HUES64 (cell line): ENCODE results near the gene APOA4.
"Not testable (repeated sequence)": the region's sequence is repeated elsewhere in the genome, so short reads cannot be mapped to it uniquely, and the experiment has no call there.

Experiments
- H3K27ac ChIP-seq: 2 replicates; pipeline ENCODE4 v1.7.0; 2013; ENCODE audit warnings: low read depth, low read length, inconsistent platforms
- H3K27me3 ChIP-seq: 2 replicates; pipeline ENCODE4 v1.6.1; 2013; ENCODE audit warnings: mild to moderate bottlenecking, low read length; ENCODE audit not compliant: insufficient read depth
- H3K36me3 ChIP-seq: 2 replicates; pipeline ENCODE4 v1.6.1; 2013; ENCODE audit warnings: mild to moderate bottlenecking, low read length; ENCODE audit not compliant: insufficient read depth
- H3K4me1 ChIP-seq: 2 replicates; pipeline ENCODE4 v1.6.1; 2013; ENCODE audit warnings: mild to moderate bottlenecking, low read length, moderate library complexity; ENCODE audit not compliant: insufficient read depth
- H3K4me3 ChIP-seq: 2 replicates; pipeline ENCODE4 v1.5.1; 2013; ENCODE audit warnings: mild to moderate bottlenecking, low read length, moderate library complexity
- H3K9ac ChIP-seq: 2 replicates; pipeline ENCODE4 v1.6.1; 2013; ENCODE audit warnings: mild to moderate bottlenecking, low read depth, low read length
- H3K9me3 ChIP-seq: 2 replicates; pipeline ENCODE4 v1.6.1; 2013; ENCODE audit warnings: low read depth, low read length; ENCODE audit not compliant: insufficient read depth
- WGBS: fragments of 150-250, 120-280 bp; methylation state at CpG from one replicate; pipeline ENCODE4 v1.1.7; 2013; ENCODE audit warnings: missing lambda C conversion rate; 5-methylcytosine and 5-hydroxymethylcytosine counted together

APOA4 gene

GRCh38 chr11:116813781-116814471 is 9.2 kb downstream of the APOA4 start:
- Histone ChIP-seq H3K9me3 (no peaks in the 10 kb centered on the region), H3K4me1 (no peaks in the 10 kb centered on the region), H3K27ac (no peak overlapping the region), H3K9ac (no peak overlapping the region), H3K36me3 (no peaks in the 10 kb centered on the region), H3K27me3 (no peaks in the 10 kb centered on the region), H3K4me3 (no peak overlapping the region)
- WGBS: 76% methylated on average over 5 of the region's 5 CpGs

- Histone ChIP-seq H3K9me3 (no peaks in the 10 kb centered on the region), H3K9ac (no peak overlapping the region), H3K27ac (no peak overlapping the region), H3K36me3 (no peaks in the 10 kb centered on the region), H3K27me3 (no peaks in the 10 kb centered on the region), H3K4me1 (no peaks in the 10 kb centered on the region), H3K4me3 (no peak overlapping the region)
- 77% methylated on average over 1 of the region's 1 CpG for WGBS
Measured at GRCh38 chr11:116813170-116813569, 9.9 kb downstream of the APOA4 start.

- WGBS: 100% methylated on average over 2 of the region's 4 CpGs
- Histone ChIP-seq H3K9ac (no peak overlapping the region), H3K27ac (no peak overlapping the region), H3K4me3 (no peak overlapping the region), H3K4me1 (no peaks in the 10 kb centered on the region), H3K36me3 (no peaks in the 10 kb centered on the region), H3K27me3 (no peaks in the 10 kb centered on the region), H3K9me3 (no peaks in the 10 kb centered on the region)
Measured at GRCh38 chr11:116812109-116812508, 11.0 kb downstream of the APOA4 start.

- H3K9me3 ChIP-seq: no peaks in the 10 kb centered on the region
- H3K27me3 ChIP-seq: no peaks in the 10 kb centered on the region
- H3K4me3 ChIP-seq: no peak overlapping the region
- H3K36me3 ChIP-seq: no peaks in the 10 kb centered on the region
- no peak overlapping the region for H3K9ac ChIP-seq
- no peak overlapping the region for H3K27ac ChIP-seq
- WGBS: 87% methylated on average over 3 of the region's 3 CpGs
- H3K4me1 ChIP-seq: no peaks in the 10 kb centered on the region
Measured at GRCh38 chr11:116811194-116811593, 11.9 kb downstream of the APOA4 start.

GRCh38 chr11:116808262-116809175 is 14.6 kb downstream of the APOA4 start:
- Histone ChIP-seq H3K36me3 (no peaks in the 10 kb centered on the region), H3K9me3 (no peaks in the 10 kb centered on the region), H3K27ac (no peak overlapping the region), H3K27me3 (no peaks in the 10 kb centered on the region), H3K4me1 (no peaks in the 10 kb centered on the region), H3K4me3 (no peak overlapping the region), H3K9ac (no peak overlapping the region)
- WGBS: 88% methylated on average over 13 of the region's 14 CpGs

- no peaks in the 10 kb centered on the region for H3K4me1 ChIP-seq
Measured at GRCh38 chr11:116807601-116808261, 15.4 kb downstream of the APOA4 start.

GRCh38 chr11:116804001-116804400 is 19.1 kb downstream of the APOA4 start:
- WGBS: 82% methylated on average over 3 of the region's 3 CpGs
- no peaks in the 10 kb centered on the region for H3K36me3 ChIP-seq

More at GRCh38 chr11:116807601-116808261, 15.4 kb downstream of the APOA4 start:
- WGBS: 86% methylated on average over 6 of the region's 6 CpGs
- Histone ChIP-seq H3K4me3 (no peak overlapping the region), H3K36me3 (no peaks in the 10 kb centered on the region), H3K9ac (no peak overlapping the region), H3K27ac (no peak overlapping the region), H3K9me3 (no peaks in the 10 kb centered on the region), H3K27me3 (no peaks in the 10 kb centered on the region)

GRCh38 chr11:116801662-116802061 is 21.4 kb downstream of the APOA4 start:
- H3K9me3 ChIP-seq, H3K27me3 ChIP-seq, H3K27ac ChIP-seq, H3K4me3 ChIP-seq, H3K4me1 ChIP-seq, H3K36me3 ChIP-seq, H3K9ac ChIP-seq: not testable (repeated sequence)

More at GRCh38 chr11:116804001-116804400, 19.1 kb downstream of the APOA4 start:
- no peaks in the 10 kb centered on the region for H3K9me3 ChIP-seq
- H3K27ac ChIP-seq: no peak overlapping the region
- H3K4me1 ChIP-seq: no peaks in the 10 kb centered on the region
- H3K27me3 ChIP-seq: no peaks in the 10 kb centered on the region
- H3K4me3 ChIP-seq: no peak overlapping the region
- H3K9ac ChIP-seq: no peak overlapping the region

GRCh38 chr11:116800610-116801009 is 22.5 kb downstream of the APOA4 start:
- no peak overlapping the region for H3K27ac ChIP-seq
- no peaks in the 10 kb centered on the region for H3K36me3 ChIP-seq
- WGBS: 91% methylated on average over 2 of the region's 2 CpGs
- no peaks in the 10 kb centered on the region for H3K4me1 ChIP-seq
- no peak overlapping the region for H3K4me3 ChIP-seq
- no peak overlapping the region for H3K9ac ChIP-seq
- no peaks in the 10 kb centered on the region for H3K27me3 ChIP-seq
- no peaks in the 10 kb centered on the region for H3K9me3 ChIP-seq

- H3K27ac ChIP-seq: no peak overlapping the region
- no peaks in the 10 kb centered on the region for H3K4me1 ChIP-seq
- WGBS: 90% methylated on average over 5 of the region's 5 CpGs
- H3K27me3 ChIP-seq: no peaks in the 10 kb centered on the region
- H3K9me3 ChIP-seq: no peaks in the 10 kb centered on the region
- H3K4me3 ChIP-seq: no peak overlapping the region
- no peaks in the 10 kb centered on the region for H3K36me3 ChIP-seq
- H3K9ac ChIP-seq: no peak overlapping the region
Measured at GRCh38 chr11:116798368-116798767, 24.7 kb downstream of the APOA4 start.

GRCh38 chr11:116797816-116798215 is 25.3 kb downstream of the APOA4 start:
- H3K27me3 ChIP-seq: no peaks in the 10 kb centered on the region
- no peak overlapping the region for H3K4me3 ChIP-seq
- H3K4me1 ChIP-seq: no peaks in the 10 kb centered on the region; the same call in 1 of the 2 replicates
- H3K27ac ChIP-seq: no peak overlapping the region
- WGBS: 94% methylated on average over 5 of the region's 5 CpGs
- no peaks in the 10 kb centered on the region for H3K36me3 ChIP-seq
- H3K9ac ChIP-seq: no peak overlapping the region
- no peaks in the 10 kb centered on the region for H3K9me3 ChIP-seq
